Measurements from ENCODE around the gene WT1.
A peak's percentile ranks its signal among the peaks of the same experiment; 100 is the strongest.
"Not testable (repeated sequence)": the region's sequence is repeated elsewhere in the genome, so short reads cannot be mapped to it uniquely, and the experiment has no call there.

WT1 gene

DNA sequence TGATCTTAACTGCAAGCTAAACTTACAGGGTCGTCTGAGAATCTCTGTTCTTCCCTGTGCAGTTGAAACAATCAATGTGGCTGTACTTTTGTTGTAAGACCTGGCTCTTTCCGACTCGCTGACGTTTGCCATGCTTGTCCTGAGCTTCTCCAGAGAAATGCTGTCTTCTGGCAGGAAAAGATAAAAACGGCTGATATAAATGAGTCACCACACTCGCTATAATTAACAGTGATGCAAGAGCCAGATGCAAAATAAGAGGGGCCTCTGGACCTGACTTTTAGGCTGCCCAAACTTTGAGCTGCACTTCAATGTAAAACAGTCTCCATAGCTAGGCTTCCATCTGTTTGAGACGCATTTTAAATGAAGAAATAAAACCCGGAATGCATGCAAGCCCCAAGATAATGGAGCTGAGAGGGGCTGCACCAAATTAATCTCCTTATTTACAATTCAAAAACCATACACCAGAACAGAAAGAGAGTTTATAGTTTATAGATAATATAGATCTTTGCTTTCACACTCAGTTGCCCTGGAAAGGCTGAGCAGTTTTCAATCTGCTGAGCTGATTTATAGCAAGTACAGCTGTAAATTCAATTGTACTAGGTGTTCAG lies 48.5 kb downstream of the WT1 start:
- DNase-seq = no peak

DNA sequence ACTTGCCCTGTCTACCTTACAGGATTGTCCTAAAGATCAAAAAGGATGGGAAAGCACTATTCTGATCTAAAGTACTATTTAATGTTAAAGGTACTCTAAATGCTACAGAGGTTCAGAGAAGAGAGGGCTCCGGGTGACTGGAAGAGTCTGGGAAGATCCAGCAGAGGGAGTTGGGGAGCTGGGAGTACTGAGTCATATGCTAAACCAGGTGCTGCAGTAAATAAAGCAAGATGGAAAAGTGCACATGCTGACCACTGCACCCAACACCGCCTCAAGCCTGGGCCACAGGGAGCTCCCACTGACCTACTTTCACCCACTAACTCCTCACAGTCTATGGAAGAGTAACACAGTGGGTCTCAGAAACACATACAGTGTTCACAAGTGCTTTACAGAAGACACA lies 49.3 kb downstream of the WT1 start:
- no peak for DNase-seq

DNA sequence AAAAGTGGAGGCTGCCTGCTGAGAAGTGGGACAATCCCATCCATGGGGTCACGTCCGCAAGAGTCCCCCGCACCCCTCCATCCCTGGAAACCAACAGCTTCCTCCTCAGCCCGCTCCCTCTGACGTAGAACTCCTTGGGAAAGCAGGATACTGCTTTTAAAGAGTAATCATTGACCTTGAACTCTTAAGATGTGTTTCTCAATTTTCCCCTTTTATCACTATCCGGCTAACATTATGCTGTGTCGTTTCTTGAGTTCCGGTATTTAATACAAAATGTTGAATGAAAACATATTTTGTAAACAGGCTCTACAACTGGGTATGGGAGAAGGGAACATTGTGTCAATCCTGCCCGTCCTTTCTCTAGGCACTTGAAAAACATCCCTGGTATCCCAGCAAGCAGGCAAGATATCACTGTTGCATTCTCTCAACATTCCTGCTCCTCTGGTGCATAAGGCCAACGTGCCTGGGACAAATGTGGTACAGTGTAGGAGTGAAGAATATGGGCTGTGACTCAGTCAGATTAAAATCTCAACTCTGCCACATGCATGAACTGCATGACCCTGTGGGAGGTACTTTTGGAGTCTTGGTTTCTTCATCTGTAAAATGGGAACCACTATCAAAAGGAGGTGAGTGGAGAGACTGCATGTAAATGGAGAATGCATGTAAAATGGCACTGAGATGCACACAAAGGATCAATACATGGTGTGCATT lies 52.8 kb downstream of the WT1 start:
- DNase-seq = no peak

DNA sequence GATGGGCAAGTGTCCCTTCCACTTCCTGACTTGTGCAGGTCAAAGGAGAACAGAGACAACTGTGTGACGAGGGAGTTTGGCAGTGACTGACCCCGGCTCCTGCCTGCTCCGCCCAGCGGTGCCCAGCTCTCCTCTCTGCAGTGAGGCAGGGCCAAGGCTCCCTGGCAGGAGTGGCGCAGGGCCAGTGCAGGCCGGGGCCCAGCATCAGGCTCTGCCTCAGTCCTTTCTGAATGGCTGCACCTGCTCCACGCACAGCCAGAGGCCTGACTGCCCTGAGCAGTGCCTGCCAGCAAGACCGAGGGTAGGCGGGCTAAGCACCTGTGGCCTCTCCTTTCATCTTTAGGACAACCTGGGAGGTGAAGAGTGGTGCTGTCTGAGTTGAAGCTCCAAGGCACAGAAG lies 54.2 kb downstream of the WT1 start:
- DNase-seq = no peak

DNA sequence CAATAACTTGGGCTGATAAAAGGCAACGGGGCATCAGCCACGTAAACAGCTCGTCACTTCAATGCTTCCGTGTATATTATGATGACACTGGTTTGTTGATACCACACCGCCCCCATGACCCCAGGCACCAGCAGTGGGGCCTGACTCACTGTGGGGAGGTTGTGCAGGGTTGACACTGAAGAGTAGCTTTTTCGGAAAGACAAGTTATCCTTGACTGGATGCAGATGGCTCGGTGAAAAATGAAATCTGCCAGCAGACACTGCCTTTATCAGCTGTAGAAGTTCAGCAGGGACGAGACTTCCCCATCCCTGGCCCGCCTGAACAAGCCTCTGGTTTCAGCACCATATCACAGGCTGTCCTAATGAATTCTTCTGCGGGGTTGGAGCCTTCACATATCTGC lies 55.6 kb downstream of the WT1 start:
- no peak for DNase-seq

DNA sequence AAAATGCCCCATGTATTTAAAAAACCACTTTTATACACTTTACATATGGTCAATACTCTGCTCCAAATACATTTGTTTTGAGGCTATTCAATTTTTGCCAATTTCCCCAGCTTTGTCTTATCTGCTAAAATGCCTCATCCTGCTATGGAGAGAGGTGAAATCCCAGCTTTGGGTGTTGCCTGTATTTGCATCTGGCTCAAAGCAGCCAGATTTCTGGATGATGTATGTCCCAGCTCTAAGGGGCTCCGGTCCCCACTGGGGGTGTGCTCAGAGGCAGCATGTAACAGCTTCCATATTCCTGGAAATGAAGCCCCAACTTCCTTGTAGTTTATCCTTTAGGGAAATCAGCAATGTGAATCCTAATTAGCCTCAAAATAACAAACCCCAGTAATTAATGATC lies 59.5 kb downstream of the WT1 start:
- no peak for DNase-seq

DNA sequence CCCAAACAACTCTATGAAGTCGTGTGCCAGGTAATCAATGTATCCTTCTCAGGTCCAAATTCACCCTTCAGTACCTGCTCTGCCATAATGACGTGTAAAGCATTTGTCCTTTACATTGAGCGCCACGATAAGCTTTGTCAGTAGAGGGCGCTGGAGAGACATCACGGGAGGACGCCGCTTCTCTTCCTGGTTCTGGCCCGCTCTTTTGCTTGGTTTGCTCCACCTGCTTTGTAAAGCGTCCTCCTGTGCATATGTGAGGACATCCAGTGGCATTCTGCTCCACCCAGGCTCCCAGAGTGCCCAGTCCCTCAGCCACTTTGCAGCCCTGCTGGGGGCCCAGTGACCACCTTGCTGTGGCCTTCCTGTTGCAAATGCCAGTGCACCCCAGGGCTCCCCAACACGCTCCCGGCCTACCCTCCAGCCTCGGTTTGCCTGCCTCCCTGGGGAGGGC lies 61.1 kb downstream of the WT1 start:
- peak in 1 of 5 donors; percentile 63 for DNase-seq

DNA sequence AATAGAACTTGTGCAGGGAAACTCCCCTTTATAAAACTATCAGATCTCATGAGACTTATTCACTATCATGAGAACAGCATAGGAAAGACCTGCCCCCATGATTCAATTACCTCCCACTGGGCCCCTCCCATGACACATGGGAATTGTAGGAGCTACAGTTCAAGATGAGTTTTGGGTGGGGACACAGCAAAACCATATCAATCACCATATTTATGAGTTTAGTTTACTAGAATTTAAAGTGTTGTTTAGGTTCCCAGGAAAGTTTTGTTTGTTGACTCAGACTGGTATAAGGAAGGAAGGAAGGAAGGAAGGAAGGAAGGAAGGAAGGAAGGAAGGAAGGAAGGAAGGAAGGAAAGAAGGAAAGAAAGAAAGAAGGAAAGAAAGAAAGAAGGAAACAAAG lies 65.4 kb downstream of the WT1 start:
- DNase-seq = not testable (repeated sequence)

DNA sequence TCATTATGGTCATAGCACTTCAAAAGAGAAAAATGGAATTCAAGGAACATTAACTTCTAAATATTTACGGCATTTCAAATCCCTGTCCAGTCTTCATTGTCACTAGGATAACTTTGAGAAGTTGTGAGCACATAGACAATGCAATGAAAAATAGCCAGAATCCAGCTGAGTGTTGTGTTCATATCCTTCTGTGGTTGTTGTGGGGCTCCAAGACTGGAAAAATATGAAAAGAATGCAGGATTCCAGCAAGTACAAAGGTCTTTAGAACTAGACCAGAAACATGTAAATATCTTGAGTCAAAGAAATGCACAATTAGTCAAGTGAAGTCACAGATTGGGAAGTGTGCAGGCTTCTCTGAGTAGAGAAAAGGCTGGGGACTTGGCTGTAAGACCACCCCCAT lies 68.7 kb downstream of the WT1 start:
- no peak for DNase-seq

DNA sequence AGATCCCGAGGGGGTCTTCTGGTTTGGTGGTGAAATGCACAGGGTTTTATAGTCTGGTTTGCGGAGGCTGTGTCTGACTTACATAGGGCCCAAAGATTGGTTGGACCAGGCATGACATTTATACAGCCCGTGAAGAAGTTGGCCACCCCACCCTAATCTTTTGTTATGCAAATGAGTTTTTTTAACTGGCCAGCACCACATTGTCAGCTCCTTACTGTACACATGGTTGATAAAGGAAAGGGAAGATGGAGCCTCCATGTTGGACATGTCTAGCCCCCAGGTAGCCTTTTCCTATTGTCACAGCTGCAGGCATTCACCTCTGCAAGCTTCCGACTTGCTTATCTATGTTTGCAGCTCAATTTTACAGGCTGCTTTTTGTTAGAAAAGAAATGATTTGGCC lies 70.1 kb downstream of the WT1 start:
- no peak for DNase-seq

DNA sequence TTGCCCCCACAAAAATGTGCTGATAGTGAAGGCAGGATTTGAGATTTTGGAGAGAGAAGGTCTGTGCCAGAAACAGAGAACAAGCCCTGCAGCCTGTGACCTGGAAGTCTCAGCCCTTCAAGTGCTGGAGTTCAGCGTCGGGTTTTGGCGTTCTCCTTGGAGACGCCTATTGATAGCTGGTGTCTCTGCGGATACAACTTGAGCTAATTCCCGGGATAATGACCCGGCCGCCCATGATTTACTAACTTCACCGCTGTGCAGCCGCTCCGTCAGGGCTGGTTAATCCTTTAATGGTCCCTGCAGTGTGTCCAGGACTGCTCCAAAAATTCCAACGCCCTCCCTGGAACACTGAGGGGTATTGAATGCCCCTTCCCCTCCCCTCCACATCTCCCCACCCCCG lies 76.6 kb downstream of the WT1 start:
- no peak for DNase-seq

DNA sequence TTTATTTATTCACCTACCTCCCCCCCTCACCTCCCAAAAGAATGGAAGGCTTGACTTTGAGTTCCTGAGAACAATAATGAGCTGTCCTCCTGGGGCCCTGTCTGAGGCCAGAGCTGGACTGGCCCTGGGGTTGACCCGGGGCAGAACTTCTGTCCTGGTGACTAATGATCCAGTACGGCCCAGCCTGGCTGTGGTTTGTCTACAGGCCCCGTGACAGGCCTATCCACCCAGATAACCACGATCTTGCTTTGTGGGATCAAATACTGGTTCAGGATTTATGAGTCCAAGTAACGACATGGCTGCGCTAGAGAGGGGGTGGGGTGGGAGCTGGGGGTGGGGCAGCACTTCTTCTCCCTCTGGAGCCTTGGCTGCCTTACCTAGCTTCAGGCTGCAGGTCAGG lies 81.5 kb downstream of the WT1 start:
- no peak for DNase-seq

DNA sequence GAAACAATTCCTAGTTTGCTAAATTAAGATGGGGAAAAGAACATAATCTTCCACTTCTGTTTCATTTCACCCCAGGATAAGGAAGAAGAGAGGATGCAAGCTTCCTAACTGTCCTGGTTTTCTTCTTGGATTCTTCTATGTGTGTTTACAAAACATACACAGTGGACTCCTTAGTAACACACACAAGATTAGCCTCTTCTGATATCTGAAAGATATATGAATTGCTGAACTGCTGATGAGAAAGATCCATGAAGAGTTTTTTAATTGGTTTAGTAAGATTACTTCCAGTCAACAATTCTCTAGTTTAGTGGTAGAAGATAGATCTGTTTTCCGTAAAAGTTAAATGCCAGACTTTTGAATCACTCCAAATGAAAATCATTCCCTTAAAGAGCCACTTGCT lies 86.8 kb downstream of the WT1 start:
- no peak for DNase-seq

DNA sequence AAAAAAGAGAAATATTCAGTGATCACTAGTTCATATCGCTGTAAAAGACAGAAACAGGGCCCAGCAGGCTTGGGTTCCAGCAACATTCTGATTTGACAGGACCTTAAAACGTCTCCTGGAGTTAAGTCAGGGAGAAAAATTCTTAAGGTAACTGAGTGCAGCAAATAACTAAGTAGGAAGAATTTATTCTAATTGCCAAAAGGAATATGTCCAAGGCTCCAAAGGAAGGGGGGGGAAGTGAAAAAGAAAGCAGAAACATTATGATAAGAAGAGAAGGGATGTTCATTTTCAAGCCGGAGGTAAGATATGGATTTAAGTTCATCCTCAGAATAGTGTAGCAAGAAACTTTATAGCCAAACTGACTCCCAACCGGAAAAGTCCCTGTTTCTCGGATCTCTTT lies 90.4 kb downstream of the WT1 start:
- no peak for DNase-seq

DNA sequence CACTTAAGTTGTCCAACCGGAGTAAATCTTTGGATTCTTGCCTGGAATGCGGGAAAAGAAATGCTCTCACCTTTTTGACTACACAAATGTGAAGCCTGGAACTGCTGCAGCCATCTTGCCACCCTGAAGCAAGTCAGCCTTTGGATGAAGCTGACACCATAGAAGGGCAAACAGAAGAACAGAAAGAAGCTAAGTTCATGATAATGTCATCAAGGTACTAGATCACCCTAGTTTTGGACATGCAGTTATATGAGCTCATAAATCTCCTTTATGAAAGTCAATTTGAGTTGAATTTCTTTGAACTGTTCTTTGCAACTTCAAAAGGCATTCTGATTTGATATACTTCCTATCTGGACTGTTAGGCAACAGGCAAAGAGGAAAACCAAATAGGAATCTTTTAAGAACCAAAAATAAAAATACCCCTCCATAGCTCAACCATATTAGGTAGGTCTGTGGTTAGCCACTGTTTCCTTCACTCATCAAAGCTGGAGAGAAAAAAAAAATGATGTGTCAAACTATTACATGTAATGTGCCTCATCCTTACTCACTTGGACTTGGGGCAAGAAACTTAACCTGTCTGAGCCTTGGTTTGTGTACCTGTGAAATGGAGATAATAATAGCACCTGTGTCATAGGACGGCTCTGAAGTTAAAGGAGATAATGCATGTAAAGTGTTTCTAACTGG lies 91.9 kb downstream of the WT1 start:
- no peak for DNase-seq

DNA sequence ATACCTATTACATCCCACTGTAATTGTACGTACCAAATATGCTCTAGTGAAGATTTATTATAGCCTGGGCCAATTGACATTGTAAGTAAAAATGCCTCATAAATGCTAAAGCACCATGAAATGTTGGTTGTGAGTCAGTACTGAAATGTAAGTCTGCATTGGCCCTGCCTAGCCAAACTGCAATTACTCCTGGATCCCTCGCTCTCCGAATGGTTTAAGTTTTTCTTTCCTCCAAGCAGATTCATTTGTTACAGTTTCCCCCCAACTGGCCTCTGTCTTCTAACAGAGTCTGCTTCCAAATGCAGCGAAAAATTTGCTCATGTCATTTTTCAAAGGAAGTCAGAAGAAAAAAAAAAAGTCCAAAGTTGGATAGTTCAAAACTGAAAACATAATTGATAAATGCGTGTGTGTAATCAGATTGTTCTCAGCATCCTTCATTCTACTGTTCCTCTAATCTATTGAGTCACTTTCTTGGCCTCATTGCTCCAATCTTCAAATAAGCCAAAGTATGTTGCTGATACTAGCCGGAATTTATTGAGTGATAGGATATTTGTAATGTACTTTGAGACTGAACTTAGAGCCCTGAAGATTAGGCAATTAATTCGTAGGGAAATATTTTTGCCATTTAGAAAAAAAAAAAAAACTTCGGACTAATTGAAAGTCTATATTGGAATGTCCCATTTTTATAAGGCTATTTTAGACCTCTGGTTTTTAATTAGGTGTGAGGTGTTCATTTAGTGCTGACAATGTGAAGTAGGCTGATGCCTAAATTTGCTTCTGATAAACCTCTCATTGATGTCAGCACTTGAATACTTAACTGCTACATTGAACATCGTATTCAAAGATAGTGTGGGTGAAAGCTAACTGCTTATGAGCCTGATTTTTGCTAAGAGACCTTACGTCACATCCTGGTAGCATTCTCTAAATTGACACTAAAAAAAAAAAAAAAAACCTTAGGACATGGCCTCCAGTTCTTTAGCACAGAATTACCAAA lies 93.4 kb downstream of the WT1 start:
- DNase-seq = no peak

DNA sequence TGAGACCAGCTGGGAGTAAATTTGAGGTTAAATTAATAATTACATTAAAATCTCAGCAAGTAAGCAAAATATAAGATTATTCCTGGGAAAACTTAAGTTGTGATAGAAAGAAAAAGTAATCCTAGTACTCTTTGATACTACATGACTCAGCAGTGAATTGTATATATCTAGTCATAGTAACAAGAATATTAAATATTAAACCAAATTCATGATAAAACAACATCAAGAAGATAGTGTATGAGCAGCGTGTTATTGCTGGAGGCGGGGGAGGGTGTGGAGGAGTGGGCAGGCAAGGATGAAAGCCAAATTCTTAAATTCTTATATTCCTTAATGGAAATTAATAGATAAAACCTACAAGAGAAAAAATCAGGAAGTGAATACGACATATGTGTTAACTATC lies 95.2 kb downstream of the WT1 start:
- DNase-seq = no peak

Data from T-helper 1 cell (primary cell).